HG03108 (cell line): Measurements from ENCODE around the gene PRKCSH.
"Not testable (repeated sequence)": the region's sequence is repeated elsewhere in the genome, so short reads cannot be mapped to it uniquely, and the experiment has no call there.

ENCODE experiments used
- ATAC-seq: cut with Tn5 transposase; IDR thresholded peaks from one replicate; pipeline ENCODE4 v1.9.1; 2021; ENCODE audit warnings: moderate library complexity; ENCODE audit not compliant: unreplicated experiment

The PRKCSH gene, protein sequence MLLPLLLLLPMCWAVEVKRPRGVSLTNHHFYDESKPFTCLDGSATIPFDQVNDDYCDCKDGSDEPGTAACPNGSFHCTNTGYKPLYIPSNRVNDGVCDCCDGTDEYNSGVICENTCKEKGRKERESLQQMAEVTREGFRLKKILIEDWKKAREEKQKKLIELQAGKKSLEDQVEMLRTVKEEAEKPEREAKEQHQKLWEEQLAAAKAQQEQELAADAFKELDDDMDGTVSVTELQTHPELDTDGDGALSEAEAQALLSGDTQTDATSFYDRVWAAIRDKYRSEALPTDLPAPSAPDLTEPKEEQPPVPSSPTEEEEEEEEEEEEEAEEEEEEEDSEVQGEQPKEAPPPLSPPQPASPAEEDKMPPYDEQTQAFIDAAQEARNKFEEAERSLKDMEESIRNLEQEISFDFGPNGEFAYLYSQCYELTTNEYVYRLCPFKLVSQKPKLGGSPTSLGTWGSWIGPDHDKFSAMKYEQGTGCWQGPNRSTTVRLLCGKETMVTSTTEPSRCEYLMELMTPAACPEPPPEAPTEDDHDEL

DNA sequence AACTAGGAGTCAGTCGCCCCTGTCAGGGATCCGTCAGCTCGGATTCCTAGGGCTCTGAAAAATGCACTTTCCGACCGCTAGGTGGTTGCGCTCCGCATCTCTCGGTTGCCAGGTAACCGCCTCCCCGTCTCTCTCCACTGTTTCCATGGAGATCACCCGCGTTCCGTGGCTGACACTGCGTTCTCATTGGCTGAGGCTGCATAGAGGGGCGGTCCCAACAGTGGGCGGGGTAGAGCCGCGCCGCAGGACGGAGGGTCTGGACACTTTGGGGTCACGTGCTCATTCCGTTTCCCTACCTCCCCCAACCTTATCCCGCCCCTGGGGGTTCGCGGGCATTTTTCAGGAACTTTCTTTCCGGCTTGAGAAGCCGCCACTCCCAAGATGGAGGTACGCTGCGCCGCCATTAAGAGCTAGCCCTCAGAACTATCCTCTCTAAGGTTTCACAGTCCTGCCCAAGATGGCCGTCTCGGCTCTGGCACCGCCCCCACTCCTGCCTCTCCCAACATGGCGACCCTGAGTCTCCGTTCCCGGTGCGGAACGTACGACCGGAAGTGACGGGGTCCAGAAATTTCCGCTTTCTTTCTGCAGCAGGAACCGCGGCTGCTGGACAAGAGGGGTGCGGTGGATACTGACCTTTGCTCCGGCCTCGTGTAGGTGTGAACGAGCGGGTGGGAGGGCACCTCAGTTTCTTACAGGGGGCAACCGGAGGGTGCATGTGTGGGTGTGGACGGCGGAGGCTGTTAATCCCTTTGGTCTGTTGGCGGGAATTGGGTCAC, at the start of gene PRKCSH, which contains the start of gene ODAD3:
TSS of gene PRKCSH (plus strand) at position 579 of the 776 bp plus-strand sequence. CDS start 483 bp downstream, outside the sequence.
TSS of gene ODAD3 (minus strand) at position 65 of the 776 bp plus-strand sequence. CDS start 105 bp downstream, outside the sequence.
- peak; percentile 85 for ATAC-seq

DNA sequence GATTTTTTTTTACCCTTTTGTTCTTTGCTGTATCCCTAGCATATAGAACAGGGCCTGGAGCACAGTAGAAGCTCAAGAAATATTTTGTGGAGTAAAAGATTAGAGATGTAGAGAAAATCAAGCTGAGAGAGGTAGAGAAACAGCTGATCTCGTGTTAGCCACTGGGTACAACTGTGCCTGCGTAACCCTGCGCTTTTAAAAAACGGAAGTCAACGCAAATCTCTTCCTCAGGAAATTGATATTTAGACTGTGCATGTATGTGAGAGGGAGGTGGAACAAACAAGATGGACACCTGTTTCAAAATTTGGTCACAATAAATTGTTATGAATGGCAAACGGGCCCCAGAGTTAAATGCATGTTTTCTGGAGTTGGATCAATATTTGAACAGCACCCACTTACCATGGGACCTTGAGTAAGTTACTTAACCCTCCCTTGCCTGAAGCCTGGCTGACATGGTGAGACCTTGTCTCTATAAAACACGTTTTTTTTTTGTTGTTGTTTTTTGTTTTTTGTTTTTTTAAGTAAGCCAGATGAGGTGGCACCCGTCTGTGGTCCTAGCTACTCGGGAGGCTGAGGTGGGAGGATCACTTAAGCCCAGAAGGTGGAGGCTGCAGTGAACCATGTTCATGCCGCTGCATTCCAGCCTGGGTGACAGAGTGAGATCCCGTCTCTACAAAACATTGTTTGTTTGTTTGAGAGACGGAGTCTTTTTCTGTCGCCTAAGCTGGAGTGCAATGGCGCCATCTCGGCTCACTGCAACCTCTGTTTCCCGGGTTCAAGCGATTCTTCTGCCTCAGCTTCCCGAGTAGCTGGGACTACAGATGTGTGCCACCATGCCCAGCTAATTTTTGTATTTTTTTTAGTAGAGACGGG, 48.0 kb upstream of the PRKCSH start:
- no peak for ATAC-seq

DNA sequence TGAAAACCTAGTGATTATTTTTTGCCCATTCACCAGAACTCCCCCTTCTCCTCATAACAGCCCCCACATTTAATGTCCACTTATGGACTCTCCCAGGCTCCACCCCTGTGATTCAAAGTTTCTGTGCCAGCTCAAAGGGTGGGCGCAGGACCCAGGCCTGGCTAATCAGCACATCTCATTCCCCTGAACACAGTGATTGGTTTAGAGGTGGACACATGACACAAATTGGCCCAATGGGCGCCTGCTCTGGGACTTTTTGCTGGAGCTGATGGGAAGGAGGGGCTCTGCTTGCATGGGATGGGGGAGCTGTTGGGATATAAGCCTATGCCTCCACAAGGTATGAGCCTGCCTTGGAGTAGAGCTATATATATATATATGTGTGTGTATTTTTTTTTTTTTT, 45.1 kb upstream of the PRKCSH start:
- no peak for ATAC-seq

DNA sequence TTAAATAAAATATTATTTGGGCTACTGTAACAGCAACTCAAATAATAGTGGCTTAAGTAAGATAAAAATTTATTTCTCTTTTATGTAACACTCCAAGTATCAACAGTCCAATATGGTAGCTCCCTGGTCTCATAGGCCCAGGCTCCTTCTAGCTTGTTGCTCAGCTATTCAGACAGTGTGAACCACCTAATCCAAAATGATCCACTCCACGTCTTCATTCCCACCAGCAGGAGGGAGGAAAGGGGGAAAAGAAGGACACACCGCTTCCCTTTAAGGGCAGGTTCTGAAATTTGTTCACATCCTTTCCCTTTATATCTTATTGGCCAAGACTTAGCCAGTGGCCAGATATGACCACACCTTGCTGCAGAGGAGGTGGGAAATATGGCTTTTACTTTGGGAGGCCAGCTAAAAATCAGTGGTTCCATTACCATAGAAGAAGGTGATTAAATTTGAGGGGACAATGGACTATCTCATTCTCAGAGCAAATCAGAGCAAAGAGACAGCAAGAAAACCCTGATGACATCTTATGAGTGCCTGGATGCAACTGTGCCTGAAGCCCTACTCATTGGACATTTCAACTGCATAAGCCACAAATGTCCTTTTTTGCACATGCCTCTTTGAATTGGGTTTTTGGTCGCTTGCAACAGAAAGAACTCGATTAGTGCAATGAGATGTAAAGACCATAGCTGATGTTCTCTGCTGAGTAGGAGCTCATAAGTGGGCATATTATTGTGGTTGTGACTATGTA, 44.3 kb upstream of the PRKCSH start:
- ATAC-seq = no peak

DNA sequence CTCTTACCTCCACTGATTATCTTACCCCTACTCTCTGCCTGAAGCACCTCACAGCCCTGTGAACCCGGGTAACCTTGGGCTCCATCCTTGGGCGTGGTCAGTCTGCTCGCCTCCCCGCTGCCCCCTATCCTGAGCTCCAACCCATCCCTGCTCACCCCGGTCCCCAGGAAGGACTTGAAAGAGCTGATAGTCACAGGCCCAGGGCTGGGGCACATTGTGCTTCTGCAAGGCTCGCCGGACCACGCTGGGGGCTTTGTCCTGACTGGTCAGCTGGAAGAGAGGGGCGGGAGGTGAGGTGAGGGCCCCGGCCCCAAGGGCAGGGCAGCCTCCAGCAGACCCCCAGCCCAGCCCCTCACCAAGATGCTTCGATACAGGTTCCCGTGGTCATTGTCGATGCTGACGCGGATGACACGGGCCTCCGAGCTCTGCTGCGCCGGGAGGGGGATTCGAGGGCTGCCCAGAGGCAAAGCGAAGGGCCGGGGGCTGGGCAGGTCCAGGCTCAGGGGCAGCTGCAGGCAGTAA, 38.3 kb upstream of the PRKCSH start:
- no peak for ATAC-seq

DNA sequence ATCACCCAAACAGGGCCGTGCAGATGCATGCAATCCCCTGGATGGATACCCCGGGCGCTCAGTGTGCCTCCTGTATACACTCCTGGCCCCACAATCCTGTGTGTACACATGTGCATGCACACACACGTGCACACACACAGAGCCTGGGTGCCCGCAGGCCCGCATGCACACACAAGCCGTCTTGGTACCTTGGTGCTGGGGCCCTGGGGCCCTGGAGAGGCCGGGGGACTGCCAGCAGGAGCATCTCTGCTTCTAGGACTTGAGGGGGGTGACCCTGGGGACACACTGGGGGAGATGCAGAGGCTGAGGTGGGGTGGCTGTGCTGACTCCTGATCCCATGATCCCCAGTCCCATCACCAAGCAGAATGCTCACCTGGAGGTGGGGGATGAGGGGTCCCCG, 35.8 kb upstream of the PRKCSH start:
- ATAC-seq = no peak

DNA sequence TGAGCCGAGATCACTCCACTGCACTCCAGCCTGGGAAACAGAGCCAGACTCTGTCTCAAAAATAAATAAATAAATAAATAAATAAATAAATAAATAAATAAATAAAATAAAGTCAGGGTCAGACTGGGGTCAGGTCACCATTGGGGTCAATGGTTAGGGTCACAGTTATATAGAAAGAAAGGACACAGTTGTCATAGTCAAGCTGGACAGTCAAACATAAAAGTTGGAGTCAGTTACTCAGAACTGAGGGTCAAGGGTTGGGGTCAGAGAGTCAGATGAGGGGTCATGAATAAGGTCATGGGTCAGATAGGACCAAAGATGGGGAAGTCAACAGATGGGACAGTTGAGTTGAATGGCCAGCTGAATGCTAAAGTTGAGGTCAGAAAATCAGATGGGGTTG, 34.6 kb upstream of the PRKCSH start:
- ATAC-seq = no peak

DNA sequence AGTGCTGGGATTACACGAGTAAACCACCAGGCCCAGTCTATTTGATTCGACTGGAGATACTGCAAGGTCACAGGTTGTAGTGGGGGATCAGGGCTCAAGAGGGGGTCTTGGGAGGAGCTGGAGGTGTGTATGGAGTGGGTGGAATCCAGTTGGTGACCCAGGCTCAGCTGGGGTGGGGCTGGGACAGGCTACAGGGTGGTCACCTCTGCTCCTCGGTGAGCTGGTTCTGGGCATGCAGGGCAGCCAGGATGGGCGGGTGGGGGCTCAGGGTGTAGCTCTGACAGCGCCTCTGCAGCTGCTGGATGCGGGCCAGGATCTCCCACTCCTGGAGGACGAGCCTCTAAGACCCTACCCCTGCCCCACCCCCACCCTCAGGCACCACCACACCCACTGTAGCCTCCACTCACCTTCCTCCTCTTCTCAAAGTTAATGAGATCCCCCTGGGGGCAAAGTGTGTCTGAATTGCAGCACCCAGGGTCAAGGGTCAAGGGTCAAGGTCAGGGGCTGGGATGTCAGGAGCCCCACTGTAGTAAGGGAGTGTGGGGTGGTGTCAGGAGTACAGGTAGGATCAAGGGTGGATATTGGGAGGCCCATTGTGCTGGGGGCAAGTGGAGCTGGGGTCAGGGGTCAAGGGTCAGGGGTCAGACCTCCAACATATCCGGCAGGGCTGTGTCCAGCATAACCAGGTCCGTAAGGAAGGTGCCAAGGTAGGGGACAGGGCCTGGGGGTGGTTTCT, 33.5 kb upstream of the PRKCSH start:
- ATAC-seq = no peak

DNA sequence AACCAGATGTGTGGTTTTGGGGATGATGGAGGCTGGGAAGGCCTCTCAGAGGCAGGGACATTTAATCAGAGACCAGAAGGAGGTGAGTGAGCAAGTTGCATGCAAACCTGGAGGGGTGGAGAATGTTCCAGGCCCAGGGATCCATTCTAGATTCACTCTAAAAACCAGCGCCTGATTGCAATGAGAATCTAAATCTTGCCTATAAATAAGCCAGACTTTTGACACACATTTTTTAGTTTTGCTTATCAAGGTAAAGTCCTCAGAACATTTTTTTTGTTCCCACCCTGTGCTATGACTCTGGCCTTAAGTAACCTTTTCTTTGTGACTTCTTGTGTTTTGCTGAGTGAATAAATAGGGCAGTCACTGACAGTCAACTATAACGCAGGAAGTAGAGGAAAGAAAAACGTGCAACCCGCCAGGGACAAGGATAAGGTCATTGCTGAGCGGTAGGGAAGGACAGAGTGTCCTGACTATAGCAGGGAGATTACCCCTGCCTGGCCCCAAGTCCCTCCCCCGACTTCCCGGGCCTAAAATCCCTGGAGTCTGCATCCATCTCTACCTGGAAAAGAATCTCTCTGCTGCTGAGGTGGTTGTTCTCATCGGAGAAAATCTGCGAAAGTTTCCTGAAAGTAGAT, 30.7 kb upstream of the PRKCSH start:
- no peak for ATAC-seq

DNA sequence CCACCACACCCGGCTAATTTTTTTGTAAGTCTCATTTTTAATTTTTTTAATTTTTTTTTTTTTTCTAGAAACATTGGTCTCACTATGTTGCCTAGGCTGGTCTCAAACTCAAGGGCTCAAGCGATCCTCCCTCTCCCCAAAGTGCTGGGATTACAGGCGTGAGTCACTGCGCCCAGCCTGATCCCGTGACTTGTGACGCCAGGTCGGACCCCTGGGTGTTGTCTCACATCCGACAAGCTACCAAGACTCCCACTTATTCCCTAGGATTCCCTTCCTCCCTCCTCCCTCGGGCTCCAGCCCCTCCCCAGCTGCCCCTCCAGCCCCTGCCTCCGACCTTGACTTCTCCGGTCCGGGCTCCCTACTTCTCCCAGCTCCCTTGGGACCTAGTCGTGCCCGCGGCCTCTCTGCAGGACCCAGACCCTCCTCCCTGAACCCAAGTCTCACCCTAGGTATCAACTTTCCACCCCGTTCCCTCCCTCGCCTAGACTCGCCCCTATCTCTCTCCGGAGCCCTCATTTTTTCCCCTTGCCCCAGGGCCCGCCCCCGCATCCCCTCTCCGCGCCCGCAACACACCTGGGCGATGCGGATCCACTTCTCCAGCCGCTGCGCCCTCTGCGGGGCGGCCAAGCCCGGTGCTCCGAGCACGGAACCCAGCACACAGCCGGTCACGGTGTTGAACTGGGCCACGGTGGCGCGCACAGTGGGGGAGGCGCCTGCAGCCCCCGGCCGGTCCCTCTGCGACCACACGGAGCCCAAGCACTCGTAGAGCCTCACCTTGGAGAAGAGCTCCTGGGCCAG, 29.4 kb upstream of the PRKCSH start:
- no peak for ATAC-seq

DNA sequence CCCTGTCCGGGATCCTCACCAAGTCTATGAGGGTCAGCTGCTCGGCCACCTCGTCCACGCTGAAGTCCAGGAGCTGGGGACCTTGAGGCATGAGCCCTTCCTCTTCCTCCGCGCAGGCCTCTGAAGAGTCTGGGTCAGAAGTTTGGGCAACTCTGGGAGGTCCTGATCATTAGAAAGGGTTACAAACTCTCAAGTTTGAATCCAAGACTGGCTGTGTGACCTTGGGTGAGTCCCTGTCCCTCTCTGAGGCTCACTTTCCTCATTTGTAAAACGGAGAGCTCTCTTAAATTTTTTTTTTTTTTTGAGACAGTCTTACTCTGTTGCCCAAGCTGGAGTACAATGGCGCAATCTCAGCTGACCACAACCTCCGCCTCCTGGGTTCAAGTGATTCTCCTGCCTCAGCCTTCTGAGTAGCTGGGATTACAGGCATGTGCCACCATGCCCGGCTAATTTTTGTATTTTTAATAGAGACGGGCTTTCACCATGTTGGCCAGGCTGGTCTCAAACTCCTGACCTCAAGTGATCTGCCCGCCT, 28.7 kb upstream of the PRKCSH start:
- ATAC-seq = not testable (repeated sequence)

DNA sequence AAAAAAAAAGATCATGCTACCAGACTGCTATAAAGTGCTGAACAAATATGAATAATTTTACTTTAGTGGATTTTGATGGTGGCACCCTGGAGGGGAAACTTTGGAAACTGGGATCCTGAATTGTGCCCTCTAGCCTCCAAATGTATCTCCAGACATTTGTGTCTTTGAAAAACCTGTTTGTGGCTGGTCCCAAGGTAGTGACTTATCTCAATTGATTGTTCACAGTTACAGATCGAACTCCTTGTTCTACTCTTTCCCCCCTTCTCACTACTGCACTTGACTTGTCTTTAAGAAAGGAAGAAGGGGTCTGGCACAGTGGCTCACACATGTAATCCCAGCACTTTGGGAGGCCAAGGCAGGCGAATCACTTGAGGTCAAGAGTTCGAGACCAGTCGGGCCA, 26.8 kb upstream of the PRKCSH start:
- ATAC-seq = no peak

DNA sequence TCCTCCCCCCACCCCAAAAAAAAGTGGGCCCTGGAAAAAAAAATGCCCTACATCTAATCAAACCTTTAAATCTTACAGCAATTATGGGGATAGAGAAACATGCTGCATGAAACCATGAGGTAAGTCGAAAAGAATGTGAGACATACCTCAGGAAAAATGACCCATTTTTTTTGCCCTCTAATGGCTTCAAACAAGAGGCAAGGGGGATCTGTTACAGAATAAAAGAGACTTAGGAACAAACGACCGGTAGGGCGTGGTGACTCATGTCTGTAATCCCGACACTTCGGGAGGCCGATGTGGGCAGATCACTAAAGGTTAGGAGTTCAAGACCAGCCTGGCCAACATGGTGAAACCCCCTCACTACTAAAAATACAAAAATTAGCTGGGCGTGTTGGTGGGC, 24.8 kb upstream of the PRKCSH start:
- ATAC-seq = no peak

DNA sequence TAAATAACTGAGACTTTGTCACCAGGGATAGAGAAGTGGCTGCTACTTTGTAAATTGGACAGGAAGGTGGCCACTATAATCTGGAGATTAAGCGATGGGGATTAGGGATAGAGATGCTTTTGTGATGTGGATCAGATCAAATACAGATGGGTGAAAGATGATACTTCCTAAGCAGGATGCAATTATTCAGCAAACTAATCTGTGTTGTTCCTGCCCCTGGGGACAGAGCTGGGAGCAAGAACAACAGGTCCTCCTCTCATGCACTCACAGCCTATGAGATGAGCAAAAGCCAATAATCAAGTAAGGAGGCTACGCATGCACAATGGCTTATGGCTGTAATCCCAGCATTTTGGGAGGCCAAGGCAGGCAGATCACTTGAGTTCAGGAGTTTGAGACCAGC, 20.9 kb upstream of the PRKCSH start:
- no peak for ATAC-seq

DNA sequence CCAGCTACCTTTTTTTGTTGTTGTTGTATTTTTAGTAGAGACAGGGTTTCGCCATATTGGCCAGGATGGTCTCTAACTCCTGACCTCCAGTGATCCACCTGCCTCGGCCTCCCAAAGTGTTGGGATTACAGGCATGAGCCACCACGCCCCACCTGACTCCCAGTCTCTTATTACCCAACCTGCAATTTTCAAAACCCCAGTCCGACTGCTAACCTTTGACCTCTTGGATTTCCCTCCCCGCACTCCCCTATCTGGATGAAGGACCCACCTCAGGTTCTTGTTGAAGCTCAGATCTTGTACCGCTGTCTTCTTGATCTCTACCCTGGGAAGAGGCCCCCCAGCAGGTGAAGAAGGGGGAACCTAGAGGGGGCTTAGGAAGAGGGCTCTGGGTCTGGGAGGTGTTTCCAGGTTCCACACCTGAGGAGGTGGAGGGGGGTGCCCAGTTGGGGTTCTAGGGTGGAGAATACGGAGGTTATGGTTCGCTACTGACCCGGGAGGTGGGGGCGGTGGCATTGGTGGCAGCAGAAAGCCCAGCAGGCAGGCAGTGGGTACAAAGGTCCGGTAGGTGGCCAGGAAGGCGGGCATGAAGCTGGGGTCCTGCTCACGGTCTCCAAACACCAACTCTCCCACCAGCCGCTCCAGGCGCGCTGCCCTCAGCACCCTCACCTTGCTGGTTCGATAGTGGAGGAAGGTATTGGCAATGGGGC, 18.9 kb upstream of the PRKCSH start:
- no peak for ATAC-seq

DNA sequence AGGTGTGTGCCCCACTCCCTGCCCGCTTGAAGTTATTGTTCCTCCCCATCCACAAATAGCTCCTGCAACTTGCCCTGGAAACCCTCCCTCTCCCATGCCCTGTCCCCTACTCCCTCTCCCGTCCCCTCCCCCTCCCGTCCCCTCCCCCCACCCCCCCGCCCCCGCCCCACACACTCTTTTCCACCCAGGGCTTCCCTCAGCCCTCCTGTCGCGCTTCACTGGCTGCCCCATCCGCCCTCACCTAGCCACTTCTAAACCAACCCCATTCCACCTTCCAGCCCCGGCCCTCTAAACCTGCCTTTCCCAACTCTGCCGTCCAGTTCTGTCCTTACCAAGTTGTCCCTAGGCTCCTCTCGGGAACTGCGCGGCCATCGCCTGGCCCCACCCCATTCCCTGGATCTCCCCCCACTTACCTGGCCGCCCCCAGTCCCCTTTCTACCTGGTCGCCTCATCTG, 17.3 kb upstream of the PRKCSH start:
- no peak for ATAC-seq
